Pulmonary artery endothelial cell (primary cell): ENCODE results near the gene SPTBN1. TPM values are rescaled to one million over a fixed set of nuclear protein-coding genes. Genes with fewer than 3 reads are reported as not detected.

ENCODE experiments used
- DNase-seq: peaks from one replicate; pipeline ENCODE4 v3.0.0-alpha.2; 2011; ENCODE audit warnings: low read depth, low spot score
- total RNA-seq: library from RNA; depleted of rRNA; stranded (reverse); fragments of >200 nt; gene quantifications from 2 replicates; pipeline ENCODE4 v1.2.3, GENCODE V29; 2014

SPTBN1 gene
- 339 and 445 TPM in 2 replicates for total RNA-seq

- DNase-seq = peak; percentile 77
These were observed at the start of gene SPTBN1 for GRCh38 chr2:54455563-54456361. SPTBN1 (plus strand) TSS chr2:54456327; CDS start chr2:54526419, 70,092 bp downstream.

- DNase-seq = no peak
These were observed 48.4 kb upstream of the SPTBN1 start for GRCh38 chr2:54407693-54408092.

- DNase-seq = no peak
These were observed 47.8 kb upstream of the SPTBN1 start for GRCh38 chr2:54408288-54408687.

- DNase-seq = no peak
These were observed 46.4 kb upstream of the SPTBN1 start for GRCh38 chr2:54409752-54410151.

- no peak for DNase-seq
These were observed 44.2 kb upstream of the SPTBN1 start for GRCh38 chr2:54411801-54412354.

GRCh38 chr2:54416166-54416813 lies 39.8 kb upstream of the SPTBN1 start:
- peak; percentile 85 for DNase-seq

GRCh38 chr2:54416938-54417337 lies 39.2 kb upstream of the SPTBN1 start:
- no peak for DNase-seq

- DNase-seq = no peak
These were observed 38.5 kb upstream of the SPTBN1 start for GRCh38 chr2:54417577-54417976.

- no peak for DNase-seq
These were observed 36.7 kb upstream of the SPTBN1 start for GRCh38 chr2:54419388-54419787.

GRCh38 chr2:54419855-54420523 lies 36.1 kb upstream of the SPTBN1 start:
- no peak for DNase-seq

- DNase-seq = no peak
These were observed 35.5 kb upstream of the SPTBN1 start for GRCh38 chr2:54420524-54421172.

GRCh38 chr2:54422072-54422581 lies 34.0 kb upstream of the SPTBN1 start:
- DNase-seq = no peak

GRCh38 chr2:54423213-54423612 lies 32.9 kb upstream of the SPTBN1 start:
- DNase-seq = no peak

- DNase-seq = no peak
These were observed 31.5 kb upstream of the SPTBN1 start for GRCh38 chr2:54424555-54425163.

GRCh38 chr2:54428108-54428831 lies 27.9 kb upstream of the SPTBN1 start:
- DNase-seq = no peak

GRCh38 chr2:54429054-54429453 lies 27.1 kb upstream of the SPTBN1 start:
- no peak for DNase-seq

- DNase-seq = no peak
These were observed 26.1 kb upstream of the SPTBN1 start for GRCh38 chr2:54429811-54430551.

GRCh38 chr2:54430649-54431048 lies 25.5 kb upstream of the SPTBN1 start:
- no peak for DNase-seq

GRCh38 chr2:54432251-54433015 lies 23.7 kb upstream of the SPTBN1 start:
- no peak for DNase-seq
